HFF-Myc (cell line): ENCODE data around the gene RAB15.

Experiments used
- DNase-seq: peaks from one replicate; pipeline ENCODE4 v3.0.0-alpha.2; 2011; ENCODE audit warnings: low read depth; ENCODE audit errors: extremely low read depth
- H3K4me3 ChIP-seq: replicated peaks from 2 replicates; pipeline ENCODE4 v1.5.1; 2011; ENCODE audit warnings: low read depth, mild to moderate bottlenecking, control low read depth, low read length
- TF ChIP-seq, protein P1 (sequence below): IDR thresholded peaks from 2 replicates; pipeline ENCODE4 v1.5.1; 2012; ENCODE audit warnings: mild to moderate bottlenecking, low read depth, low read length, control low read depth; ENCODE audit errors: missing control alignments

Gene RAB15

DNA sequence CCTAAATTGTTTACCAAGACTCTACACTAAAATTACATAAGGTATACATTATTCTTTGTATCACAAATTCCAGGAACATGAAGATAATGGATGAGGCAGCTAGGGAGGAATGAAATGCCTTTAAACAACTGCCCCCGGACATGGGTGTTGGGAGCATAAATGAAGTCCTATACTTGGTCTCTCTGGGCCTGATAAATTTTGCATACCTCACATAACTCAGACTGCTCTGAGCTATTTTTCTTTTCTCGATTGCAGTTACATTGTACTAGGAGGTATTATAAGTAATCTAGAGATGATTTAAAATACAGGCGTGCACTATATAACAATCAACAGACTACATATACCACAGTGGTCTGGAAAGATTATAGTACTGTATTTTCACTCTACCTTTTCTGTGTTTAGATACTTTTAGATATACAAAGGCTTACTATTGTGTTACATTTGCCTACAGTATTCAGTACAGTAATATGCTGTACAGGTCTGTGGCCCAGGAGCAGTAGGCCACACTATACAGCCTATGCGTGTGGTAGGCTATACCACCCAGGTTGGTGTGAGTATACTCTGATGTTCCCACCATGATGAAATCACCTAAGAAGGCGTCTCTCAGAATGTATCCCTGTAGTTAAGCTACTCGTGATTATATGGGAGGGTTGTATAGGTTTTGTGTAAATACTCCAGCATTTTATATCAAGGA, 28.9 kb upstream of the RAB15 start:
- TF ChIP-seq, protein P1, sequence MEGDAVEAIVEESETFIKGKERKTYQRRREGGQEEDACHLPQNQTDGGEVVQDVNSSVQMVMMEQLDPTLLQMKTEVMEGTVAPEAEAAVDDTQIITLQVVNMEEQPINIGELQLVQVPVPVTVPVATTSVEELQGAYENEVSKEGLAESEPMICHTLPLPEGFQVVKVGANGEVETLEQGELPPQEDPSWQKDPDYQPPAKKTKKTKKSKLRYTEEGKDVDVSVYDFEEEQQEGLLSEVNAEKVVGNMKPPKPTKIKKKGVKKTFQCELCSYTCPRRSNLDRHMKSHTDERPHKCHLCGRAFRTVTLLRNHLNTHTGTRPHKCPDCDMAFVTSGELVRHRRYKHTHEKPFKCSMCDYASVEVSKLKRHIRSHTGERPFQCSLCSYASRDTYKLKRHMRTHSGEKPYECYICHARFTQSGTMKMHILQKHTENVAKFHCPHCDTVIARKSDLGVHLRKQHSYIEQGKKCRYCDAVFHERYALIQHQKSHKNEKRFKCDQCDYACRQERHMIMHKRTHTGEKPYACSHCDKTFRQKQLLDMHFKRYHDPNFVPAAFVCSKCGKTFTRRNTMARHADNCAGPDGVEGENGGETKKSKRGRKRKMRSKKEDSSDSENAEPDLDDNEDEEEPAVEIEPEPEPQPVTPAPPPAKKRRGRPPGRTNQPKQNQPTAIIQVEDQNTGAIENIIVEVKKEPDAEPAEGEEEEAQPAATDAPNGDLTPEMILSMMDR, result no peak
- no peak overlapping the region for H3K4me3 ChIP-seq
- DNase-seq, result no peak

DNA sequence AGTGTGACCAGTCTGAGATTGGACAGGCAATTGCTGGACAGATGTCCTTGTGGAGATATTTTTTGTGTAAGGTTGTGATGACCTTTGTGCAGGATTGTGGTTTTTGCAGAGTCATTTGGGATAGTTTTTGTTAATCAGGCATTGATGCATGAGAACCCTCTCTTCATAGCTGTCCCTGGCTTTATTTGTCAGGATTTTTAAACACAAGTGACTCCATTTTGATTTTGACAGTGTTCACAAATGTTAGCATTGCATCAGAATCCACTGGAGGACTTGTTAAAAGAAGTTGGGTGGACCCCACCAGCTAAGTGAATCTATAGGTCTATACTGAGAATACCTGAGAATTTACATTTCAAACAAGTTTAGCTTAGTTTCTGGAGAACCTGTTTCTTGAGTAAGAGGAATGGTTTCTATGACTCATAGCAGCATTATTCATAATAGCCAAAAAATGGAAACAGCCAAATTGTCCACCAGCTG, 26.4 kb upstream of the RAB15 start:
- DNase-seq, result no peak
- TF ChIP-seq, protein P1, result no peak
- no peak overlapping the region for H3K4me3 ChIP-seq

DNA sequence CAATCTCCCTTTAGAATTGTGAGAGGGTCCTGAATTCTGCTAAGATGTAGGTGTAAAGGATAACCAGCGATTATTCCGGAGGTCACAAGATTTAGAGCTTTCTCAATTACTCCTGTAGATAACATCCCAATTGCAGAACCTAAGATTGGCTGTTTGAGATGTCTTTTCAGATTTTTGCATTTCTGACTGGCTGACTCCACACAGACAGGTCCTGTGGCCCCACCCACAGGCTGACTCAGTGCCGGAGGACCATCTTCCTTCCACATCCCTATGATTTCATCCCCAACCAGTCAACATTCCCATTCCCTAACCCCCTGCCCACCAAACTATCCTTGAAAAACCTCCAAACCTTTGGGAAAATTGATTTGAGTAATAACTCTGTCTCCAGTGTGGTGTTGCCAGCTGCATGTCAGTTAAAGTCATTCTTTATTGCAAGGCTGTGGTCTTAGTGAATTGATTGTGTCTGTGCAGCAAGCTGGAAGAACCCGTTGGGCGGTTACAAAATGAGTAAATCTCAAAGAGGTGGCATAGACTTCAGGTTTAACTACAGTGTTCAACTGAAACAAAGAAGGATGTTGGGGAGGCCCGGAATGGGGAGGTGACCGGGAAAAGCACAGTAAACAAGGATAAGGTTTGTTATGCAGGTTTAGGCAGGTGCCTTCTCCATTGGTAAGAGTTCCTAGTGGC, 25.1 kb upstream of the RAB15 start:
- no peak for DNase-seq
- TF ChIP-seq, protein P1, result no peak
- H3K4me3 ChIP-seq, result no peak overlapping the region

DNA sequence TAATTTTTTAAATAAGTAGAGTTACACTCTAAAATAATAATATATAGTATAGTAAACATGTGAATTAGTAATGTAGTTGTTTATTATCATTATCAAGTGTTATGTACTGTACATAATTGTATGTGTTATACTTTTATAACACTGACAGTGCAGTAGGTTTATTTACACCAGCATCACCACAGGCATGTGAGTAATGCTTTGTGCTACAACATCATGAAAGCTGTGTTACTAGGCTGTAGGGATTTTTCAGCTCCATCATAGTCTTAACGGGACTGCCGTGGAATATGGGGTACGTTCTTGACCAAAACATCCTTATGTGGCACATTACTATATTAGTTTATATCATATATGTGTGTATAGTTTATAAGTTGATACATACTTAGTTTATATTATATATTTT, 23.2 kb upstream of the RAB15 start:
- TF ChIP-seq, protein P1, result no peak
- DNase-seq, result no peak
- no peak overlapping the region for H3K4me3 ChIP-seq

DNA sequence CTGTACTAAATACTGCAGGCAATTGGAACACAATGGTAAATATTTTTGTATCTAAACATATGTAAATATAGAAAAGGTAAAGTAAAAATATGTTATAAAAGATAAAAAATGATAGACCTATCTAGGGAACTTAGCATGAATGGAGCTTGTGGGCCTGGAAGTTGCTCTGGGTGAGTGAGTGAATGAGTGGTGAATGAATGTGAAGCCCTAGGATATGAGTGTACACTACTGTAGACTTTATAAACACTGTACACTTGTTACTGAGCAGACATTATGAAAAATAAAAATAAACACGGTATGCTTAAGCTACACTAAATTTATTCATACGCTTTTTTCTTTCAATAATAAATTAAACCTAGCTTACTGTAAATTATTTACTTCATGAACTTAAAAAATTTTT, 22.4 kb upstream of the RAB15 start:
- TF ChIP-seq, protein P1, result no peak
- no peak for DNase-seq

DNA sequence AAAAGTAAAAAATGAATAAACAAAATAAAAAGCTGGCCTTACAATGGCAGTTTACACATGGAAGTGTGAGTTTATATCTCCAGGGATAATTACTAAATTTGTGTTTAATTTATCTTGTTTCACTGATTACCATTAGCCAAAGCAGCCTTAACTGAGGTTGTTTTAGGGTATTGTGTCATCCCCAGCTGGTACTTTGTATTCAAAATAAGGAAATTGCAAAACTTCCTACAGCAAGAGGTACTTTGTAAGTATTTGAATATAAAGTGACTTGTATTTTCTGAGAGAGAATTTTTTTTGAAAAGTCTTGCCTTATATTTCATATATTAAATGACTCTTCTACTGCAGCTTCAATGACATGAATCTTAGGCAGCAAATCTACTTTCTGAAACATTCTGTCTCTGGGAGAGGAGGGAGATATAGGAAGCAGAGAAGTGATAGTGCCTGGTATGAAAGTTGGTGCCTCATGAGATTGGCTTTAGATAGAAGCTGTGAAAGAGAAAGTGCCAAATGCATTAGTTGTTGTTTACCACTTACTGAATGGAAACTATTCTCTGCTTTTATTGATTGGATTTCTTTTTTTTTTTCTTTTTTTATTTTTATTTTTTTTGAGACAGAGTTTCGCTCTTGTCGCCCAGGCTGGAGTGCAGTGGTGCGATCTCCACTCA, 21.3 kb upstream of the RAB15 start:
- DNase-seq, result no peak
- H3K4me3 ChIP-seq, result no peak overlapping the region

More for the DNA sequence above, 22.4 kb upstream of the RAB15 start:
- H3K4me3 ChIP-seq, result no peak overlapping the region

More for the DNA sequence above, 21.3 kb upstream of the RAB15 start:
- TF ChIP-seq, protein P1, result no peak
